ENCODE data around the gene OGG1.

OGG1 gene

GRCh38 chr3:9729419-9729818 lies 20.3 kb upstream of the OGG1 start:
- no peak for DNase-seq

GRCh38 chr3:9730657-9731205 lies 19.0 kb upstream of the OGG1 start:
- DNase-seq, result peak; percentile 81

DNA sequence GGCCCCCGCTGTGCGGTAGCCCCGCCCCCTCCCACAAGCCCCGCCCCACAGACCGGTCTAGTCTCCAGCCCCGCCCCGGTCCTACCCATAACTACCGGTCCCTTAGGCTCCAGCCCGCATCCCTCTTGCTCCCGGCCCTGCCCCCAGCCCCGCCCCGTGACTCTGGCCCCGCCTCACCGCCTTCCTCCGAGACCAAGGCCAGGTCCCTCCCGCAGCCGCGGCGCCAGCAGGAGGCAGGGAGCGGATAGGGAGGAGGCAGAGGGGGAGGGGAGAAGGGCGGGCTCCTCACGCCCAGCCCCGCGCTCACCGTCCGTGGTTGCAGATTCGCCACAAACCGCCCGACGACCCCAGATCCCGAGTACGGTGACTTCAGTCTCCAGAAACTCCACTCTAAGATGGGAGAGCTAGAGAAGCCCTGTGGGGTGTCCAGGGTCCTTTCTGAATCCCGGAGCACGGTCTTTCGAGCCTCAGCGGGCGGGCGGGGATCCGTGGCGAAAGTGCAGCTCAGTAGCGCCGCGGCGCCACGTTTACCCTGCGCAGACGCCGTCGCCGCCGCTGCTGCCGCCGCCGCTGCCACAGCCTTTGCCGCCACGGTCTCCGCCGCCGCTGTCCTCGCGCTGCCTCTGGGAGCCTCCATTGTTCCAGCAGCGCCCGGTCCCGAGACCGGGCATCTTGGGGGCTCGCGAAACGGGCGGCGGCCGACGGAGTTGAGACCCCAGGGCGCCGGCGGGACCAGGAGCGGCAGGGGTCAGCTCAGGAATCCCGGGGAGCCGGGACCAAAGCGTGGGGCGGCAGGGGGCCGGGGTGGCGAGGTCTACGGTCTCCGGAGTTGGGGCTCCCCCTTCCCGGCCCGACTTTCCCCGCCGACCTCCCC lies 18.3 kb upstream of the OGG1 start, which contains the start of gene BRPF1:
Gene BRPF1, plus strand, starts transcription at position 530 of the 874 bp plus-strand sequence. CDS start 2,406 bp downstream, outside the sequence.
- peak; percentile 99 for DNase-seq

DNA sequence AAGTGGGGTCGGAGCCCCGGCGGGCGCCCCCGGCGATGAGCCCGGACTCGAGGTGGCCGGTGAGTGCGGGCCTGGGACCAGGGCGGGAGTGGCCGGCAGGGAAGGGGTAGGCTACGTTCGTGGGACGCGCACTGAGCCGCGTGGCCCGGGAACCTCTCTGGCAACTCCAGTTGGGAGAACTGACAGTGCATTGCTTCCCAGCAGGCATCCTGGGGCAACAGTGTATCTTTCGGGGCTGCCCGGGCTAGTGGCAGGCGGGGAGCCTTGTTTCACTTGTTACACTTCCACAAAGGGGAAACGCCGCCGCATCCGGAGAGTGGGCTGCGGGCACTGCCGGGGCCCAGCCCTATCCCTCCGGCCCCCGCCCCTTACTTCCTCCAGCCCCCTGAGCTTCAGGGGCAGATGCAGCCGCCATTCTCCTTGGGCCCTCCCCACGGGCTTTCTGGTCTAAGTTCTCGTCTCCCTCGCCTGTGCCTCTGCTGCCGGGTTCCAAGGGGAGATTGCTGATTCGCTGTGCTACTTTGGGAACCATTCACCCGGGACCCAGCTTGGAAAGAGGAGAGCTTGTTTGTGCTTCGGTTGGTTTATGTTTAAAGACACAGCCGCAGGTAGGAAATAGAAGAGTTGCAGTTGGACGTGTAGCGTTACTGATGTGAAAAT lies 17.5 kb upstream of the OGG1 start:
- DNase-seq, result no peak

GRCh38 chr3:9732740-9733115 lies 17.0 kb upstream of the OGG1 start:
- no peak for DNase-seq

GRCh38 chr3:9736831-9737230 lies 12.9 kb upstream of the OGG1 start:
- no peak for DNase-seq

DNA sequence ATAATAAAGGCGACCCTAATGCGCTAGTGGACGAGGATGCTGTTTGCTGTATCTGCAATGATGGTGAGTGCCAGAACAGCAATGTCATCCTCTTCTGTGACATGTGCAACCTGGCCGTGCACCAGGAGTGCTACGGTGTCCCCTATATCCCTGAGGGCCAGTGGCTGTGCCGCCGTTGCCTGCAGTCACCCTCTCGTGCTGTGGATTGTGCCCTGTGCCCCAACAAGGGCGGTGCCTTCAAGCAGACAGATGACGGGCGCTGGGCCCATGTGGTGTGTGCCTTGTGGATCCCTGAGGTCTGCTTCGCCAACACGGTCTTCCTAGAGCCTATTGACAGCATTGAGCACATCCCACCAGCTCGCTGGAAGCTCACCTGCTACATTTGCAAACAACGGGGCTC lies 10.6 kb upstream of the OGG1 start:
- DNase-seq, result no peak

DNA sequence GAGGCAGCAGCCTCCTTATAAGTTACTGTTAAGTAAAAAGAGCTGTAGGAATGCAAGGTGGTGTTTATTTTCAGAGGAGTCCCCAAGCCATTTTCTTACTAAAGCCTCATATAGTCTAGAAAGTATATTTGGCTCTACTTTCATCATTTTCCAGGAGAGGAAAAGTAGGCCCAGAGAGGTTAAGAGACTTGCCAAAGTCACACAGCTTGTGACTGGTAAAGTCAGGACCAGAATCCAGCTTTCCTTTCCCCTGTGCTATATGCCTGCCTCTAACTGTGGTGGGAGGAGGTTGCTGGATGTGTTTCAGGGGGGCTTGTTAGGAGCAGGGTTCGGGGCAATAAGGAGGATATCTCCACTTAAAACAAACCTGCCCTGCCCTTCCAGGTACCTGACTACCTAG lies 7.2 kb upstream of the OGG1 start:
- no peak for DNase-seq

DNA sequence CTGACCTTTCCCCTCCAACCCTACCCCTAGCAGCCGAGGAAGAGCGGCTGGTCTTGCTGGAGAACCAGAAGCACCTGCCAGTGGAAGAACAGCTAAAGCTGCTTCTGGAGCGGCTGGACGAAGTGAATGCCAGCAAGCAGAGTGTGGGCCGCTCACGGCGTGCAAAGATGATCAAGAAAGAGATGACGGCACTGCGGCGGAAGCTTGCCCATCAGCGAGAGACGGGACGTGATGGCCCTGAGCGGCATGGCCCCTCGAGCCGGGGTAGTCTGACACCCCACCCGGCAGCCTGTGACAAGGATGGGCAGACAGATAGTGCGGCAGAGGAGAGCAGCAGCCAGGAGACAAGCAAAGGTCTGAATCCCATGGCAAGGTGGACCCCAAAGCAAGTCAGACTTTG lies 6.2 kb upstream of the OGG1 start:
- DNase-seq, result no peak

GRCh38 chr3:9744162-9744561 lies 5.6 kb upstream of the OGG1 start:
- no peak for DNase-seq

DNA sequence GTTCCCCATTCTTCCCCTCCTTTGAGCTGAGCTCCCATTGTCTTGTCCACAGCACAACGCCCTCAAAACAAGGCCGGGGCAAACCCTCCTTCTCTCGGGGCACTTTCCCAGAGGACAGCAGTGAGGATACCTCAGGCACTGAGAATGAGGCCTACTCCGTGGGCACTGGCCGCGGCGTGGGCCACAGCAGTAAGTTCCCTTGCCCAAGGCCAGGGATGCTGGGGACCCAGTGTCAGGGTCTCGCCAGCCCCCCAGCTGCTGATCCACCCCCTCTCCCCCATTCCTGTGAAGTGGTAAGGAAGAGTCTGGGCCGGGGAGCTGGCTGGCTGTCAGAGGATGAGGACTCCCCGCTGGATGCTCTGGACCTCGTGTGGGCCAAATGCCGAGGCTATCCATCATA lies 4.2 kb upstream of the OGG1 start:
- no peak for DNase-seq

GRCh38 chr3:9746330-9746729 lies 3.4 kb upstream of the OGG1 start:
- no peak for DNase-seq

- DNase-seq, result no peak
Measured at GRCh38 chr3:9747267-9747666, 2.5 kb upstream of the OGG1 start.

- DNase-seq, result no peak
Measured at GRCh38 chr3:9748031-9748430, 1.7 kb upstream of the OGG1 start.

GRCh38 chr3:9749296-9749644 lies 482 bp upstream of the OGG1 start:
- no peak for DNase-seq

- DNase-seq, result peak; percentile 29
Measured at GRCh38 chr3:9750556-9751411, 1.0 kb downstream of the OGG1 start.

DNA sequence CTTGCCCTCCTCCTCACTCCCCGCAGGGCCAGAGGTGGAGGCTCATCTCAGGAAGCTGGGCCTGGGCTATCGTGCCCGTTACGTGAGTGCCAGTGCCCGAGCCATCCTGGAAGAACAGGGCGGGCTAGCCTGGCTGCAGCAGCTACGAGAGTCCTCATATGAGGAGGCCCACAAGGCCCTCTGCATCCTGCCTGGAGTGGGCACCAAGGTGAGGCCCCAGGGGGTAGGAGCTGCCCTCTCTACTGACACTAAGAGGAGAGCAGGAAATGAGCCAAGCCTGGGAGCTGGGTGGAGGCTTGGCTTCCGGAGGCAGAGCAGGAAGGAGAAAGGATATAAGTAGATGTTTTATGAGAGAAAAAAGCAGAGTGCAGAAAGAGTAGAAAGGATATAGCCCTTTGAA lies 4.9 kb downstream of the OGG1 start:
- DNase-seq, result no peak

DNA sequence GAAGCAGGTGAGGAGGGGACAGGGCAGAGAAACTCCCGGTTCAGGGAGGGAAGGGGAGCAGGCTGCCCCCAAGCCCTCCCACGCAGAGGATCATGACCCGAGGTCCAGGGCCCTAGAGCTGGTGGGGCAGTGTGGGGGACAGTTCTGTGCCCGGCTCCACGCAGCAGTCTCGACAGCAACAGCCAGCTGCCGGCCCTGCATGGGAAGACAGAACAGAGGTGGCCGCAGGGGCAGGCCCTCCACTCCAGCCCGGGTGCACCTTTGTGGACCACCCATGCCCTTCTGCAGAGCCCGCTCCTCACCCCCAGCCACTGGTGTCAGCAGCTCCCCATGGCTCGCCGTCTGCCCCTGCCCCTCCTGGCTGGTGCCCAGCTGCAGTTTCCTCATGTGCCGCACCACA lies 7.7 kb downstream of the OGG1 start:
- no peak for DNase-seq

GRCh38 chr3:9760779-9761505 lies 11.2 kb downstream of the OGG1 start:
- no peak for DNase-seq

DNA sequence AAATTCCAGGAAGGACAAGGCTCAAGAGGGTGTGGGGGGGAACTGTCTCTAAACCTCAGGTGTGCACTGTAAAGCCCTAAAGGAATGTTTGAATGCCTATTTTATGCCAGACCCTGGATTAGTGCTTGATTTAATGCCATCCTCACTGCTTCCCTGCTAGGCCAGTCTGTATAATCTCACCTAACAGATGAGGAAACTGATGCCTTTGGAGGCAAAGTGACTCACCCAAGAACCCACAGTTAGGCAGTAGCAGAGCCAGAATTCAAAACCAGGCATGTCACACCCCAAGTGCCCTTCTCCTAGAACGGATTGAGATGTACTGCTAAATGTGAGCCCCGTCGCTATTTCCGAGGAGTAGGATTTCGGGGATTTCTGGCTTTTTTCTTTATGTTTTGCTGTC lies 12.2 kb downstream of the OGG1 start:
- no peak for DNase-seq

GRCh38 chr3:9762871-9763270 lies 13.1 kb downstream of the OGG1 start:
- DNase-seq, result no peak

DNA sequence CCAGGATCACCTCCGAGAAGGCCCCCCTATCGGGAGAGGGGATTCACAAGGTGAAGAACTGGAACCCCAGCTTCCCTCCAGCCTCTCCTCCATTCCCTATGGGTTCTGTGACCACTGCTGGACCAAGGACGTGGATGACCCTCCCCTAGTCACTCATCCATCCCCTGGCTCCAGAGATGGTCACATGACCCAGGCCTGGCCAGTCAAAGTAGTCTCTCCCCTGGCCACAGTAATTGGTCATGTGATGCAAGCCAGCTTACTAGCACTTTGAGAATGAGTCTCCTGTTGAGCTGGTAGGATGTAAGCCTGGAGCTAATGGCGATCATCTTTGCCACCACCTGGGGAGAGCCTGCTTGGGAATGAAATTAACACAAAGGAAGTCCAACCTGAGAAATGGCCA lies 16.1 kb downstream of the OGG1 start:
- DNase-seq, result no peak

DNA sequence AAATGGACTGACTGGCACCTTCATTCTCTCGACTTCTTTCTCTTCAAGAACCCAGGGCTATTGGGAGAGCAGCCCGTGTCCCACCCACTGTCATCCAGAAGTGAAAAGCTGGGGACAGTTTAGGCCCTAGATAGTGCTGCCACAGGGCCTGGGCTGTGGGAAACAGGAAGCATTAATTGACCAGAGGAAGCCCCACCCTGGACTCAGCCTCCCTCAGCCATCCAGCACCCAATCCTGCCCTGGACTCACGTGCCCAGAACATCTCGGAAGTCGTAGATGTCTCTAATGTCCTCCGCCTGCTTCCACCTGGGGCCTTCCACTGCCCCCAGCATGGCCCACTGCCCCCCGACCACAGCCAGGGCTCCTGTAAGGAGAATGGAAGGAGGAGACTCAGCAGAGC lies 17.7 kb downstream of the OGG1 start:
- no peak for DNase-seq

Data from retina (tissue), 1 donor.